Renal cortex interstitium (tissue), 11 donors: ENCODE results near the gene TAP1. TPM values are rescaled to one million over a fixed set of nuclear protein-coding genes. Genes with fewer than 3 reads are reported as not detected.
A peak's percentile ranks its signal among the peaks of the same experiment; 100 is the strongest.
"Not testable (repeated sequence)": the region's sequence is repeated elsewhere in the genome, so short reads cannot be mapped to it uniquely, and the experiment has no call there.

Experiments
- DNase-seq, 11 donors: peaks; one replicate each; pipeline ENCODE4 v3.0.0-alpha.2; 2013; ENCODE audit warnings: low read depth in 9 of 11, low spot score in 4 of 11; ENCODE audit errors: extremely low read depth in 1 of 11
- polyA plus RNA-seq, 3 donors: library from polyadenylated mRNA; unstranded; fragments of 120-200 nt; gene quantifications; one replicate each; pipeline ENCODE4 v1.2.1, GENCODE V29; 2013; ENCODE audit not compliant: insufficient read length in 3 of 3

Gene TAP1
- polyA plus RNA-seq, 3 donors = 8.2 to 12.3 (median 8.3) TPM

GRCh38 chr6:32825966-32826365 is 27.5 kb downstream of the TAP1 start:
- DNase-seq = peak in 2 of 11 donors; percentile 4 to 11

- no peak for DNase-seq
Observed at GRCh38 chr6:32819729-32820128, 33.8 kb downstream of the TAP1 start.

GRCh38 chr6:32818867-32819266 is 34.6 kb downstream of the TAP1 start:
- DNase-seq = no peak

- no peak for DNase-seq
Observed at GRCh38 chr6:32816746-32817204, 36.7 kb downstream of the TAP1 start, which contains the start of gene HLA-DOB. Gene HLA-DOB (minus strand): TSS chr6:32817002. CDS start chr6:32816951, 51 bp downstream.

- DNase-seq = no peak
Observed at GRCh38 chr6:32815996-32816395, 37.5 kb downstream of the TAP1 start.

GRCh38 chr6:32815115-32815514 is 38.4 kb downstream of the TAP1 start:
- no peak for DNase-seq

GRCh38 chr6:32814145-32814544 is 39.4 kb downstream of the TAP1 start:
- DNase-seq = no peak

GRCh38 chr6:32809171-32809570 is 44.3 kb downstream of the TAP1 start:
- no peak for DNase-seq

GRCh38 chr6:32807020-32807580 is 46.4 kb downstream of the TAP1 start:
- no peak for DNase-seq

GRCh38 chr6:32805404-32805803 is 48.1 kb downstream of the TAP1 start:
- not testable (repeated sequence) for DNase-seq

- no peak for DNase-seq
Observed at GRCh38 chr6:32803416-32803815, 50.1 kb downstream of the TAP1 start.

- no peak for DNase-seq
Observed at GRCh38 chr6:32799740-32800139, 53.8 kb downstream of the TAP1 start.

GRCh38 chr6:32799168-32799567 is 54.3 kb downstream of the TAP1 start:
- DNase-seq = no peak

- DNase-seq = peak; percentile 50 to 81 (median 64)
Observed at GRCh38 chr6:32796848-32797776, 56.4 kb downstream of the TAP1 start.

Other genes with a start within 250 kb of the TAP1 start
- 1 to 10 TPM; 1.8 to 7.9 (median 2.8) TPM for gene HLA-DQA1, start 216.3 kb downstream of the TAP1 start, polyA plus RNA-seq
- 10 to 100 TPM in 1 of 3 donors, 1 to 10 TPM in 2; 6.9 to 11.4 (median 7.7) TPM for gene HLA-DQB1, start 187.0 kb downstream of the TAP1 start, polyA plus RNA-seq
- gene HLA-DQA2, start 112.3 kb downstream of the TAP1 start, polyA plus RNA-seq = 1 to 10 TPM in 1 of 3 donors, under 1 TPM in 1, not detected in 1; 0.37 to 1.4 TPM
- gene HLA-DQB2, start 90.2 kb downstream of the TAP1 start, polyA plus RNA-seq = 1 to 10 TPM in 1 of 3 donors, under 1 TPM in 1, not detected in 1; 0.57 to 1.8 TPM
- under 1 TPM; 0.10 to 0.21 (median 0.16) TPM for gene HLA-DOB, start 36.7 kb downstream of the TAP1 start, polyA plus RNA-seq
- 10 to 100 TPM in 1 of 3 donors, 1 to 10 TPM in 2; 9.4 to 19.7 (median 9.5) TPM for gene TAP2, start 15.0 kb downstream of the TAP1 start, polyA plus RNA-seq
- gene PSMB8, start 9.7 kb downstream of the TAP1 start, polyA plus RNA-seq = 10 to 100 TPM; 19.7 to 22.3 (median 20.4) TPM
- 1 to 10 TPM; 5.1 to 6.7 (median 5.1) TPM for gene PSMB9, start 488 bp upstream of the TAP1 start, polyA plus RNA-seq
- 10 to 100 TPM; 51.8 to 75.3 (median 65.9) TPM for gene HLA-DMB, start 87.3 kb upstream of the TAP1 start, polyA plus RNA-seq
- 10 to 100 TPM; 13.9 to 24.6 (median 22.5) TPM for gene HLA-DMA, start 99.4 kb upstream of the TAP1 start, polyA plus RNA-seq
- gene BRD2, start 114.9 kb upstream of the TAP1 start, polyA plus RNA-seq = 100 to 1,000 TPM; 298 to 338 (median 312) TPM
- gene HLA-DOA, start 155.9 kb upstream of the TAP1 start, polyA plus RNA-seq = 1 to 10 TPM; 3.8 to 4.8 (median 4.2) TPM
- 10 to 100 TPM in 2 of 3 donors, 1 to 10 TPM in 1; 8.6 to 32.9 (median 19.7) TPM for gene HLA-DPA1, start 219.9 kb upstream of the TAP1 start, polyA plus RNA-seq
- 10 to 100 TPM; 10.7 to 26.6 (median 20.8) TPM for gene HLA-DPB1, start 222.3 kb upstream of the TAP1 start, polyA plus RNA-seq